HEK293 (cell line): ENCODE measurements around the gene ZCCHC24.
A peak's percentile ranks its signal among the peaks of the same experiment; 100 is the strongest.
"Not testable (repeated sequence)": the region's sequence is repeated elsewhere in the genome, so short reads cannot be mapped to it uniquely, and the experiment has no call there.

Source experiments
- CTCF ChIA-PET: fragments of 350-600 bp; formaldehyde crosslinking; extraction: SDS; loops from one replicate; lab custom pipeline; 2021; ENCODE audit warnings: antibody characterized with exemption; lab: Yijun Ruan, JAX
- POLR2A ChIA-PET: fragments of 300-600 bp; formaldehyde crosslinking; extraction: SDS; loops from one replicate; lab custom pipeline; 2020; ENCODE audit warnings: antibody characterized with exemption, inconsistent platforms; lab: Yijun Ruan, JAX
- H3K27ac ChIP-seq: fragments of 200-500 bp; sonication (Bioruptor generic); 2 replicates; pipeline ENCODE4 v1.5.1; 2014; ENCODE audit warnings: low read depth, low read length, control low read depth, inconsistent platforms; ENCODE audit errors: extremely low read depth
- H3K36me3 ChIP-seq, 2 experiments: fragments of 200-500 bp in 1 of 2; sonication (Bioruptor generic) in 1 of 2; 1 replicate in 1 of 2; 2 replicates in 1 of 2; pipeline ENCODE4 v1.5.1; 2014 to 2017; ENCODE audit warnings: inconsistent platforms in 2 of 2, low read length in 2 of 2; ENCODE audit not compliant: control insufficient read depth in 2 of 2, insufficient read depth in 1 of 2
- H3K4me1 ChIP-seq: fragments of 200-500 bp; sonication (Bioruptor generic); 2 replicates; pipeline ENCODE4 v1.5.1; 2014; ENCODE audit warnings: mild to moderate bottlenecking, low read length, inconsistent platforms; ENCODE audit not compliant: control insufficient read depth, insufficient read depth
- H3K4me3 ChIP-seq: 2 replicates; pipeline ENCODE4 v1.5.1; 2011; ENCODE audit warnings: low read depth, mild to moderate bottlenecking, control low read depth, low read length, moderate library complexity
- H3K9me3 ChIP-seq: fragments of 200-500 bp; sonication (Bioruptor generic); 2 replicates; pipeline ENCODE4 v1.5.1; 2014; ENCODE audit warnings: low read depth, low read length, inconsistent platforms; ENCODE audit not compliant: control insufficient read depth, insufficient read depth
- EGR2 ChIP-seq: fragments of 450-650 bp; formaldehyde crosslinking; IDR thresholded peaks from 2 replicates; pipeline ENCODE4 v1.5.1; 2016; ENCODE audit warnings: low read depth, missing biosample characterization, missing genetic modification characterization
- GFI1B ChIP-seq: fragments of 450-650 bp; formaldehyde crosslinking; IDR thresholded peaks from 2 replicates; pipeline ENCODE4 v1.5.1; 2016; ENCODE audit warnings: missing biosample characterization, missing genetic modification characterization
- GLIS1 ChIP-seq: fragments of 450-650 bp; formaldehyde crosslinking; IDR thresholded peaks from 2 replicates; pipeline ENCODE4 v1.5.1; 2016; ENCODE audit warnings: missing biosample characterization, missing genetic modification characterization
- KLF9 ChIP-seq: fragments of 450-650 bp; formaldehyde crosslinking; IDR thresholded peaks from 2 replicates; pipeline ENCODE4 v1.5.1; 2016; ENCODE audit warnings: missing biosample characterization, missing genetic modification characterization, low read depth
- RBAK ChIP-seq: fragments of 450-650 bp; formaldehyde crosslinking; IDR thresholded peaks from 2 replicates; pipeline ENCODE4 v1.5.1; 2016; ENCODE audit warnings: missing biosample characterization, missing genetic modification characterization
- SCRT2 ChIP-seq: fragments of 450-650 bp; formaldehyde crosslinking; IDR thresholded peaks from 2 replicates; pipeline ENCODE4 v1.5.1; 2016; ENCODE audit warnings: missing biosample characterization, missing genetic modification characterization
- TCF7L2 ChIP-seq: IDR thresholded peaks from 2 replicates; pipeline ENCODE4 v1.6.1; 2011; ENCODE audit warnings: low read depth, mild to moderate bottlenecking, inconsistent platforms, low read length, moderate library complexity, borderline replicate concordance
- ZBTB8A ChIP-seq: fragments of 450-650 bp; formaldehyde crosslinking; IDR thresholded peaks from 2 replicates; pipeline ENCODE4 v1.5.1; 2016; ENCODE audit warnings: missing biosample characterization, missing genetic modification characterization
- ZIC2 ChIP-seq: fragments of 450-650 bp; formaldehyde crosslinking; IDR thresholded peaks from 2 replicates; pipeline ENCODE4 v1.5.1; 2016; ENCODE audit warnings: missing biosample characterization, missing genetic modification characterization
- ZNF155 ChIP-seq: fragments of 450-650 bp; formaldehyde crosslinking; IDR thresholded peaks from 2 replicates; pipeline ENCODE4 v1.5.1; 2016; ENCODE audit warnings: missing biosample characterization, missing genetic modification characterization
- ZNF324 ChIP-seq: fragments of 450-650 bp; formaldehyde crosslinking; IDR thresholded peaks from 2 replicates; pipeline ENCODE4 v1.5.1; 2016; ENCODE audit warnings: missing biosample characterization, missing genetic modification characterization
- ZNF350 ChIP-seq: fragments of 450-650 bp; formaldehyde crosslinking; IDR thresholded peaks from 2 replicates; pipeline ENCODE4 v1.5.0; 2017; ENCODE audit warnings: missing biosample characterization, mild to moderate bottlenecking, missing genetic modification characterization
- ZNF561 ChIP-seq: fragments of 450-650 bp; IDR thresholded peaks from 2 replicates; pipeline ENCODE4 v1.5.1; 2018; ENCODE audit warnings: missing biosample characterization, missing genetic modification characterization, borderline replicate concordance
- ZNF571 ChIP-seq: fragments of 450-650 bp; formaldehyde crosslinking; IDR thresholded peaks from 2 replicates; pipeline ENCODE4 v1.5.0; 2017; ENCODE audit warnings: missing biosample characterization, missing genetic modification characterization
- ZNF600 ChIP-seq: fragments of 450-650 bp; formaldehyde crosslinking; IDR thresholded peaks from 2 replicates; pipeline ENCODE4 v1.5.1; 2016; ENCODE audit warnings: missing biosample characterization, missing genetic modification characterization
- ZNF670 ChIP-seq: fragments of 450-650 bp; formaldehyde crosslinking; IDR thresholded peaks from 2 replicates; pipeline ENCODE4 v1.5.1; 2016; ENCODE audit warnings: missing biosample characterization, missing genetic modification characterization, low read depth
- ZNF843 ChIP-seq: fragments of 450-650 bp; formaldehyde crosslinking; IDR thresholded peaks from 2 replicates; pipeline ENCODE4 v1.5.1; 2016; ENCODE audit warnings: missing biosample characterization, missing genetic modification characterization
- TF ChIP-seq, protein P1 (sequence below): fragments of 450-650 bp; formaldehyde crosslinking; conservative IDR thresholded peaks from 2 replicates; pipeline ENCODE4 v1.5.1; 2016; ENCODE audit warnings: low read depth, missing biosample characterization, missing genetic modification characterization
- TF ChIP-seq, protein P2 (sequence below): fragments of 450-650 bp; formaldehyde crosslinking; IDR thresholded peaks from 2 replicates; pipeline ENCODE4 v1.5.1; 2016; ENCODE audit warnings: missing biosample characterization, missing genetic modification characterization
- TF ChIP-seq, protein P3 (sequence below): fragments of 450-650 bp; formaldehyde crosslinking; IDR thresholded peaks from 2 replicates; pipeline ENCODE4 v1.5.1; 2016; ENCODE audit warnings: missing biosample characterization, missing genetic modification characterization, low read depth
- TF ChIP-seq, protein P4 (sequence below): fragments of 450-650 bp; formaldehyde crosslinking; IDR thresholded peaks from 2 replicates; pipeline ENCODE4 v1.5.1; 2016; ENCODE audit warnings: missing biosample characterization, missing genetic modification characterization

ZCCHC24 gene

DNA sequence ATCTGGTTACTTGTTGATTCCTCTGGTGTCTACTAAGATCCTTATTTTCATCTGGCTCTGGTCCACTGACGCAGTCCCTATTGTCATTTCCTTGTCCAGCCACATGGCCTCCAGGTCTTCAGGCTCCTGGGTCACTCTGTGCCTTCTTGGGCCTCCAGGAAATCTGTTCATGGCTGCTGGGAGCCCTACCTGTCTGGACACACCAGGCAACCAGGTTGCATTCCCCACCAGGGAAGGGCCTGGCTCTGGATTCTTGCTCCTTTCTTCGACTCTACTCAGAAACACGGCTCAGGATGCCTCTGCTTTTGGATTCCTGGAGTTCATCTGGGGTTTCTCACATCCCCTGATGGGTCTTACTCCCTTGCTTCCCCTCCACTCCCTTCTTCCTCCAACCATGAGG, 106.2 kb downstream of the ZCCHC24 start:
- H3K36me3 ChIP-seq: no peaks in the 10 kb centered on the region
- no peak overlapping the region for H3K27ac ChIP-seq
- POLR2A ChIA-PET: no interaction called here
- CTCF ChIA-PET: interaction anchor here (0.6 kb wide), 1 partner anchor 12 kb away, joined by 3 read pairs; no protein-coding TSS in a partner anchor
- TF ChIP-seq ZNF155 (tag by site-specific recombination) (no peak), TCF7L2 (no peak), ZBTB8A (tag by site-specific recombination) (no peak), KLF9 (tag by site-specific recombination) (no peak), GFI1B (tag by site-specific recombination) (no peak), ZNF324 (tag by site-specific recombination) (no peak), EGR2 (tag by site-specific recombination) (no peak), ZNF843 (no peak), ZNF350 (tag by site-specific recombination) (no peak), ZNF561 (tag by site-specific recombination) (no peak), ZIC2 (tag by site-specific recombination) (no peak), ZNF571 (no peak), RBAK (no peak)
- TF ChIP-seq, protein P1, sequence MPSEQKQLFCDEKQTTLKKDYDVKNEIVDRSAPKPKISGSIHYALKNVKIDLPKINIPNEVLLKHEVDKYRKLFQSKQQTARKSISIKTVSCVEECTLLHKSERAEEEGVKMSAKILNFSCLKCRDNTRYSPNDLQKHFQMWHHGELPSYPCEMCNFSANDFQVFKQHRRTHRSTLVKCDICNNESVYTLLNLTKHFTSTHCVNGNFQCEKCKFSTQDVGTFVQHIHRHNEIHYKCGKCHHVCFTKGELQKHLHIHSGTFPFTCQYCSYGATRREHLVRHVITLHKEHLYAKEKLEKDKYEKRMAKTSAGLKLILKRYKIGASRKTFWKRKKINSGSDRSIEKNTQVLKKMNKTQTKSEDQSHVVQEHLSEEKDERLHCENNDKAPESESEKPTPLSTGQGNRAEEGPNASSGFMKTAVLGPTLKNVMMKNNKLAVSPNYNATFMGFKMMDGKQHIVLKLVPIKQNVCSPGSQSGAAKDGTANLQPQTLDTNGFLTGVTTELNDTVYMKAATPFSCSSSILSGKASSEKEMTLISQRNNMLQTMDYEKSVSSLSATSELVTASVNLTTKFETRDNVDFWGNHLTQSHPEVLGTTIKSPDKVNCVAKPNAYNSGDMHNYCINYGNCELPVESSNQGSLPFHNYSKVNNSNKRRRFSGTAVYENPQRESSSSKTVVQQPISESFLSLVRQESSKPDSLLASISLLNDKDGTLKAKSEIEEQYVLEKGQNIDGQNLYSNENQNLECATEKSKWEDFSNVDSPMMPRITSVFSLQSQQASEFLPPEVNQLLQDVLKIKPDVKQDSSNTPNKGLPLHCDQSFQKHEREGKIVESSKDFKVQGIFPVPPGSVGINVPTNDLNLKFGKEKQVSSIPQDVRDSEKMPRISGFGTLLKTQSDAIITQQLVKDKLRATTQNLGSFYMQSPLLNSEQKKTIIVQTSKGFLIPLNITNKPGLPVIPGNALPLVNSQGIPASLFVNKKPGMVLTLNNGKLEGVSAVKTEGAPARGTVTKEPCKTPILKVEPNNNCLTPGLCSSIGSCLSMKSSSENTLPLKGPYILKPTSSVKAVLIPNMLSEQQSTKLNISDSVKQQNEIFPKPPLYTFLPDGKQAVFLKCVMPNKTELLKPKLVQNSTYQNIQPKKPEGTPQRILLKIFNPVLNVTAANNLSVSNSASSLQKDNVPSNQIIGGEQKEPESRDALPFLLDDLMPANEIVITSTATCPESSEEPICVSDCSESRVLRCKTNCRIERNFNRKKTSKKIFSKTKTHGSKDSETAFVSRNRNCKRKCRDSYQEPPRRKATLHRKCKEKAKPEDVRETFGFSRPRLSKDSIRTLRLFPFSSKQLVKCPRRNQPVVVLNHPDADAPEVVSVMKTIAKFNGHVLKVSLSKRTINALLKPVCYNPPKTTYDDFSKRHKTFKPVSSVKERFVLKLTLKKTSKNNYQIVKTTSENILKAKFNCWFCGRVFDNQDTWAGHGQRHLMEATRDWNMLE (tag by site-specific recombination): no peak
- TF ChIP-seq, all 188 proteins: peak for 0
- Histone ChIP-seq H3K9me3 (no peaks in the 10 kb centered on the region), H3K4me1 (no peaks in the 10 kb centered on the region), H3K4me3 (no peak overlapping the region)

DNA sequence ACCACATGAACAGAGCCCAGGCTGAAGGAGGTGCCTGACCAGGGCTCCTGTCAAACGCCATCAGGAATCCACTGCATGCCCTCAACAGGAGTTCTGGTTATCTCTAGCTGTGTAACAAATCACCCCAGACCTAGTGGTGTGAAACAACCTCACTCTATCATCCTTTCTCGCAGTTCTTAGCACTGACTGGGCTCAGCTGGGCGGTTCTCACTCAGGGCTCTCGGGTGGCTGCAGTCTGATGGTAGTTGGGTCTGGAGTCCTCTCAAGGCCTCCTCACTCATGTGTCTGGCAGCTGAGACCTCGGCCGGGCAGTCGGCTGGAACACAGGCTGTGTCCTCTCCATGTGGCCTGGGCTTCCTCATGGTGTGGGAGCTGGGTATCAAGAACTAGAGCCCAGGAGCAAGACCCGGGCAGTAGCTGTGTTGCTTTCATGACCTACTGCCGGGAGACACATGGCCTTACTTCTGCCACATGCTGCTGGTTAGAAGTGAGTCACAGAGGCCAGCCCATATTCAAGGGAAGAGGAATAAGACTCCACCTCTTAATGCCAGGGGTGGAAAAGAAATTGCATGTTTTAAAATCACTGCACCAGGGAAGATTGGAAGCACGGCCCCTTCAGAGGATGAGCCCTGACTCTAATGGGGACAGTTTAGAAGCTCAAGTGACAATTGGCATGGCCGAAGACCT, 107.5 kb downstream of the ZCCHC24 start:
- POLR2A ChIA-PET, H3K36me3 ChIP-seq, H3K9me3 ChIP-seq, H3K4me1 ChIP-seq, H3K4me3 ChIP-seq, H3K27ac ChIP-seq: not testable (repeated sequence)
- CTCF ChIA-PET: interaction anchor here (1.1 kb wide), 1 partner anchor 9 kb away, joined by 3 read pairs; the partner anchor contains the start of gene PPIF

GRCh38 chr10:79336739-79337138, 108.7 kb downstream of the ZCCHC24 start:
- no peaks in the 10 kb centered on the region for H3K9me3 ChIP-seq
- POLR2A ChIA-PET: no interaction called here
- no peak overlapping the region for H3K27ac ChIP-seq
- H3K4me1 ChIP-seq: no peaks in the 10 kb centered on the region
- H3K4me3 ChIP-seq: no peak overlapping the region
- CTCF ChIA-PET: interaction anchor here (0.6 to 1.1 kb wide), 2 partner anchors 10 to 154 kb away, joined by 3 read pairs; partner anchors contain the start of gene PPIF
- H3K36me3 ChIP-seq: no peaks in the 10 kb centered on the region
- TF ChIP-seq ZNF600 (tag by site-specific recombination) (peak; percentile 56; the same call in 1 of the 2 replicates), GLIS1 (tag by site-specific recombination) (peak; percentile 89), ZNF670 (no peak), SCRT2 (tag by site-specific recombination) (peak; percentile 59)
- TF ChIP-seq, protein P2, sequence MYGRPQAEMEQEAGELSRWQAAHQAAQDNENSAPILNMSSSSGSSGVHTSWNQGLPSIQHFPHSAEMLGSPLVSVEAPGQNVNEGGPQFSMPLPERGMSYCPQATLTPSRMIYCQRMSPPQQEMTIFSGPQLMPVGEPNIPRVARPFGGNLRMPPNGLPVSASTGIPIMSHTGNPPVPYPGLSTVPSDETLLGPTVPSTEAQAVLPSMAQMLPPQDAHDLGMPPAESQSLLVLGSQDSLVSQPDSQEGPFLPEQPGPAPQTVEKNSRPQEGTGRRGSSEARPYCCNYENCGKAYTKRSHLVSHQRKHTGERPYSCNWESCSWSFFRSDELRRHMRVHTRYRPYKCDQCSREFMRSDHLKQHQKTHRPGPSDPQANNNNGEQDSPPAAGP (tag by site-specific recombination): peak; percentile 52; the same call in 1 of the 2 replicates
- TF ChIP-seq, protein P3, sequence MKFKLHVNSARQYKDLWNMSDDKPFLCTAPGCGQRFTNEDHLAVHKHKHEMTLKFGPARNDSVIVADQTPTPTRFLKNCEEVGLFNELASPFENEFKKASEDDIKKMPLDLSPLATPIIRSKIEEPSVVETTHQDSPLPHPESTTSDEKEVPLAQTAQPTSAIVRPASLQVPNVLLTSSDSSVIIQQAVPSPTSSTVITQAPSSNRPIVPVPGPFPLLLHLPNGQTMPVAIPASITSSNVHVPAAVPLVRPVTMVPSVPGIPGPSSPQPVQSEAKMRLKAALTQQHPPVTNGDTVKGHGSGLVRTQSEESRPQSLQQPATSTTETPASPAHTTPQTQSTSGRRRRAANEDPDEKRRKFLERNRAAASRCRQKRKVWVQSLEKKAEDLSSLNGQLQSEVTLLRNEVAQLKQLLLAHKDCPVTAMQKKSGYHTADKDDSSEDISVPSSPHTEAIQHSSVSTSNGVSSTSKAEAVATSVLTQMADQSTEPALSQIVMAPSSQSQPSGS: no peak
- TF ChIP-seq, protein P4, sequence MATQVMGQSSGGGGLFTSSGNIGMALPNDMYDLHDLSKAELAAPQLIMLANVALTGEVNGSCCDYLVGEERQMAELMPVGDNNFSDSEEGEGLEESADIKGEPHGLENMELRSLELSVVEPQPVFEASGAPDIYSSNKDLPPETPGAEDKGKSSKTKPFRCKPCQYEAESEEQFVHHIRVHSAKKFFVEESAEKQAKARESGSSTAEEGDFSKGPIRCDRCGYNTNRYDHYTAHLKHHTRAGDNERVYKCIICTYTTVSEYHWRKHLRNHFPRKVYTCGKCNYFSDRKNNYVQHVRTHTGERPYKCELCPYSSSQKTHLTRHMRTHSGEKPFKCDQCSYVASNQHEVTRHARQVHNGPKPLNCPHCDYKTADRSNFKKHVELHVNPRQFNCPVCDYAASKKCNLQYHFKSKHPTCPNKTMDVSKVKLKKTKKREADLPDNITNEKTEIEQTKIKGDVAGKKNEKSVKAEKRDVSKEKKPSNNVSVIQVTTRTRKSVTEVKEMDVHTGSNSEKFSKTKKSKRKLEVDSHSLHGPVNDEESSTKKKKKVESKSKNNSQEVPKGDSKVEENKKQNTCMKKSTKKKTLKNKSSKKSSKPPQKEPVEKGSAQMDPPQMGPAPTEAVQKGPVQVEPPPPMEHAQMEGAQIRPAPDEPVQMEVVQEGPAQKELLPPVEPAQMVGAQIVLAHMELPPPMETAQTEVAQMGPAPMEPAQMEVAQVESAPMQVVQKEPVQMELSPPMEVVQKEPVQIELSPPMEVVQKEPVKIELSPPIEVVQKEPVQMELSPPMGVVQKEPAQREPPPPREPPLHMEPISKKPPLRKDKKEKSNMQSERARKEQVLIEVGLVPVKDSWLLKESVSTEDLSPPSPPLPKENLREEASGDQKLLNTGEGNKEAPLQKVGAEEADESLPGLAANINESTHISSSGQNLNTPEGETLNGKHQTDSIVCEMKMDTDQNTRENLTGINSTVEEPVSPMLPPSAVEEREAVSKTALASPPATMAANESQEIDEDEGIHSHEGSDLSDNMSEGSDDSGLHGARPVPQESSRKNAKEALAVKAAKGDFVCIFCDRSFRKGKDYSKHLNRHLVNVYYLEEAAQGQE (tag by site-specific recombination): 0 out of 2 replicates have a peak, but pooled peaks have one; percentile 48
